IPS-20b (cell line): Measurements from ENCODE around the gene ABI3BP.

Source experiments
- H3K27ac ChIP-seq: one replicate; pipeline ENCODE4 v1.5.1; 2013; ENCODE audit warnings: low read length
- H3K27me3 ChIP-seq: 2 replicates; pipeline ENCODE4 v1.6.1; 2013; ENCODE audit warnings: mild to moderate bottlenecking, low read length, inconsistent platforms; ENCODE audit not compliant: insufficient read depth
- H3K36me3 ChIP-seq: 2 replicates; pipeline ENCODE4 v1.6.1; 2013; ENCODE audit warnings: low read depth, mild to moderate bottlenecking, inconsistent platforms, low read length, moderate library complexity; ENCODE audit not compliant: insufficient read depth
- H3K4me1 ChIP-seq: 2 replicates; pipeline ENCODE4 v1.6.1; 2013; ENCODE audit warnings: mild to moderate bottlenecking, control low read depth, inconsistent platforms, low read length, moderate library complexity; ENCODE audit not compliant: insufficient read depth
- H3K4me3 ChIP-seq: 2 replicates; pipeline ENCODE4 v1.5.1; 2013; ENCODE audit warnings: mild to moderate bottlenecking, low read length, inconsistent platforms
- H3K9ac ChIP-seq: 2 replicates; pipeline ENCODE4 v1.6.1; 2013; ENCODE audit warnings: low read depth, mild to moderate bottlenecking, inconsistent platforms, low read length, moderate library complexity
- H3K9me3 ChIP-seq: 2 replicates; pipeline ENCODE4 v1.6.1; 2013; ENCODE audit warnings: mild to moderate bottlenecking, low read depth, low read length, inconsistent platforms; ENCODE audit not compliant: insufficient read depth

ABI3BP gene

DNA sequence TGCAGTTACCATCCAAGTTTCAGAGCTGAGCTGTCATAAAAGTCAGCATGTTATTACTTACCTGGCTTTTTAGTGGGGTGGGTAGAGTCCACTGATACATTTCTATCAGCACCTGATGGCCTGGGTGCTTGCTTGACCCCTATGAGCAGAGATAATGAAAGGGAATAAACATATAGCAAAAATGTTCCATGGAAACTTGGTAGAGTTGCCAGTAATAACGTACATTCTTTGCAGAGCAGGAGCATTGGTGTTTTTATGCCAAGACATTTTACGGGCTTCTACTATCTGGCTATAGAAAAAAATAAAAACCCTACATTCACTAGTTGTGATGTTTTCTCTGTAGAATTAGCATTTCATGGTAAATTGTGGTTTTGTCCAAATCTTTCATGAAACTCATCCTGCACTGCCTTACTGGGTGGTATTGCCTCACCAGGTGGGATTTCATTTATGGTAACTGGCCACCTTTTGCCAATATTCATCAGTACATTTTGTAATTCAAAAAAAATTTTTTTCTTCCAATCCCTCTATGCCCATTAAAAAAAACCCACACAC lies 213.1 kb downstream of the ABI3BP start:
- Histone ChIP-seq H3K27me3 (no peaks in the 10 kb centered on the region), H3K4me3 (no peak overlapping the region), H3K36me3 (no peaks in the 10 kb centered on the region), H3K9me3 (no peaks in the 10 kb centered on the region), H3K27ac (no peak overlapping the region), H3K4me1 (no peaks in the 10 kb centered on the region), H3K9ac (no peak overlapping the region)

DNA sequence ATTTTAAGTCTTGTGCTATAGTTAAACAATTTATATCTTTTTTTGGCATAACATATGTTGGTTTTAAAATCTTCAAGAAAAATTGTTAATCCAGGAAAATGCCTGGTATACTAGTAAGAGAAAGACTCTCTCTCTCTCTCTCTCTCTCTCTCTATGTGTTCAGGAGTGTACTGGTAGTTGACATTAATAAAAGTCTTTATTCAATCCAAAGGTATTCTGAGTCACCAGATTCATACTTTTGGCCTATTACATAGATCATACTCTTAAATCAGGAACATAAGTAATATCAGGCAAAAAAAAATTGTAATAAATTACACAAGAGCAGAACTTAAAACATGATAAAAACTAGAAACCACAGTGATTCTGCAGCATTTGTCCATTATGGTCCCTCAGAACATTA lies 213.7 kb downstream of the ABI3BP start:
- H3K27me3 ChIP-seq, result no peaks in the 10 kb centered on the region
- no peaks in the 10 kb centered on the region for H3K36me3 ChIP-seq
- H3K4me1 ChIP-seq, result no peaks in the 10 kb centered on the region
- H3K27ac ChIP-seq, result no peak overlapping the region
- H3K4me3 ChIP-seq, result no peak overlapping the region
- no peaks in the 10 kb centered on the region for H3K9me3 ChIP-seq
- no peak overlapping the region for H3K9ac ChIP-seq

DNA sequence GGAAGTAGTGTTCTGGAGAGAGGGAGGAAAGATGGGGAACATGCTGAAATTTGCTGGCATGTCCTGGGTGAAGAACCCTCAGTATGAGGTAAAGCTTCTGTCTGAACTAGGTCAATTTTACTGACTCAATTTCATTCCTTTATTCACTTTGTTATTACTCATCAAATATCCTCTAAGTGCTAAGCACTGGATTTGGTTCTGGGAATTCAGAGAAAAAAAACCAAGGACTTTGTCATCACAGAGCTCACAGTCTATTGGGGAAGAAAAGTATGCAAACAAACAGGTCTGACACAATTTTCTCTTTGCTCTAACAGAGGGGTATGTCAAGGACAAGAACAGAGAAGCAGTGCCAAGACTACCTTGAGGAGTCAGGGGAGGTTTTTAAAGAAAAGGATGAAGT lies 215.9 kb downstream of the ABI3BP start:
- Histone ChIP-seq H3K27me3 (no peaks in the 10 kb centered on the region), H3K4me3 (no peak overlapping the region), H3K36me3 (no peaks in the 10 kb centered on the region), H3K9me3 (no peaks in the 10 kb centered on the region), H3K9ac (no peak overlapping the region), H3K27ac (no peak overlapping the region), H3K4me1 (no peaks in the 10 kb centered on the region)

DNA sequence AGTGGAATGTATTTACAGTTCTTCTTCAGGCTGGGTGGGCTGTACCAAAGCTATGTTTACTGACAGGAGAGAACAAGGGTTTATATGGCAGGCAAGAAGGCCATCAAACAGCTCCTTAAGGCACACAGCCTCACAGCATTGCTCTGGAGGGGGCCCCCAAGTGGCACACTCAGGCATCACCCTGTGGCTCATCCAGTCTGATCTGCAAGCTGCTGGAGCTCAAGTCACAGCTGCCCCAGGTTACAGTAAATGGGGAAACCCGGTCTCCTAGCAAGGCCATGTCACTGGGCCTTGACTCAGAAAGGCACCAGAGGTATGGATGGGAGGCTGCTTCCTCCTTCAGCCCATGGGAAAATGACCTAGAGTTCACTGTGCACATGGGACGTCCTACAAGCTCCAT lies 216.5 kb downstream of the ABI3BP start:
- Histone ChIP-seq H3K36me3 (no peaks in the 10 kb centered on the region), H3K4me3 (no peak overlapping the region), H3K27ac (no peak overlapping the region), H3K9ac (no peak overlapping the region), H3K4me1 (no peaks in the 10 kb centered on the region), H3K27me3 (no peaks in the 10 kb centered on the region), H3K9me3 (no peaks in the 10 kb centered on the region)

DNA sequence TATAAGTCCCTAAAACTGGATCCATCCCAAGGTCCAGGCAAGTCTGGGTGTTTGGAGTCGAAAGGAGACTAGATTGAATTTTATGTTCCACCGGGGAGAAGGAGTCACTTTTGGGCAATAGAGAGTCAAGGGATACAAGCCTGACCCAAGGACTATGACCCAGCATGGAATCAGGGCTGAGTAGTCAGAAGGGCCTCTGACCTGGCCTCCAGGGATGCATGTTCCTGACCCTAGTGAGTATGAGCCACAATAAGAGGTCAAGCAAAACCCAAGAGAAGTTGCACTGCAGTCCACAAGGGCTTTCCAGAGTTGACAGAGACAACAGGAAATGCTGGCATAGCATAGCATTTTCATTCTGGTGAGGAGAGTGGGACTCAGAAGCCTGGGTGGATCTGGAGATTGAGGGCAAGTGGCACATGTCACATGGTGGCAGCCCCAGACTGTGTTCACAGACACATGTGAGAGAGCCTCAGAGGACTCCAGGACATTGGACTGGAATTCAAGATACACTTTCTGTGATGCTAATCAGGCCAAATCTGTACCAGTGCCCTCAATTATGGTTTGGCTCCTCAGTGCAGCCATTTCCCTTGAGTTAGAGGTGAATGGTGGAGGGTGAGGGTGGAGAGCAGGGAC lies 217.0 kb downstream of the ABI3BP start:
- H3K27me3 ChIP-seq, result no peaks in the 10 kb centered on the region
- no peaks in the 10 kb centered on the region for H3K4me1 ChIP-seq
- no peak overlapping the region for H3K27ac ChIP-seq
- no peaks in the 10 kb centered on the region for H3K9me3 ChIP-seq
- H3K9ac ChIP-seq, result no peak overlapping the region
- no peak overlapping the region for H3K4me3 ChIP-seq
- no peaks in the 10 kb centered on the region for H3K36me3 ChIP-seq

DNA sequence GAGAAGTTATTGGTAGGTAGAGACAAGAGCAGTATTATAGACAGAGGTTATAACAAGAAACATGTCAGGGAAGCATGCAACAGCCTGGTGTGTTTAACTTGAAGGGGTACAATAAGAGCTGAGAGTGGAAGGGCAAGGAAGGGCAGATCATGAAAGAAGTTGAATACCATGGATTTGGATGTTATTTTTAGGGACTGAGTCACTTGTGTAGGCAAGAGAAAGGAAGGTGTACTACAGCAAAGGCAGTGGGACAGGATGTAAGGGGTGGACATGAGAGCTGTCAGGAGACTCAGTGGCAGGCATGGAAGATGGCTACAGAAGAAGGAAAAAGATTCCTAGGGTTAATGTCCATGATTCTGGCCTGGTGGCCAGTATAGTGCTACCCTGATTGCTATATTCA lies 217.6 kb downstream of the ABI3BP start:
- no peaks in the 10 kb centered on the region for H3K4me1 ChIP-seq
- no peak overlapping the region for H3K4me3 ChIP-seq
- H3K27me3 ChIP-seq, result no peaks in the 10 kb centered on the region
- H3K27ac ChIP-seq, result no peak overlapping the region
- no peaks in the 10 kb centered on the region for H3K36me3 ChIP-seq
- H3K9me3 ChIP-seq, result no peaks in the 10 kb centered on the region
- H3K9ac ChIP-seq, result no peak overlapping the region

DNA sequence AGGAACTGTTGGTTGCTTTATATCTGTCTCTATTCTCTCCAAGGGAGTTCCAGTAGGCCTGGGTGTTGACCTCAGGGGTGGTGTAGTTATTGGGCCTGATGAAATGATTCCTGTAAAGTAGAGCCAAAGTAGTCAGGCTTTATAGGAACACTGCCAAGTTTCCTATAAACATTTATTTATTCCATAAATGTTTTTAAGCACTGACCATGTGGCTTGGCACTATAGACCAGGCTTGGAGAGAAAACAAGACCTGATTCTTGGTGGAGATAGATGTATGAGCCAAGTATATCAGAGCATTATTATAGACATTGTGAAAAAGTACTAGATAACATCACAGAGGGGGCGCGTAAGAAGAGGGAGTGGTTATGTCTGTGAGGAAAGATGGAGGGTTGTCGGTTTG lies 218.0 kb downstream of the ABI3BP start:
- H3K9me3 ChIP-seq, result no peaks in the 10 kb centered on the region
- H3K27ac ChIP-seq, result no peak overlapping the region
- H3K4me3 ChIP-seq, result no peak overlapping the region
- no peak overlapping the region for H3K9ac ChIP-seq
- no peaks in the 10 kb centered on the region for H3K36me3 ChIP-seq
- H3K4me1 ChIP-seq, result no peaks in the 10 kb centered on the region; the same call in 1 of the 2 replicates
- H3K27me3 ChIP-seq, result no peaks in the 10 kb centered on the region

DNA sequence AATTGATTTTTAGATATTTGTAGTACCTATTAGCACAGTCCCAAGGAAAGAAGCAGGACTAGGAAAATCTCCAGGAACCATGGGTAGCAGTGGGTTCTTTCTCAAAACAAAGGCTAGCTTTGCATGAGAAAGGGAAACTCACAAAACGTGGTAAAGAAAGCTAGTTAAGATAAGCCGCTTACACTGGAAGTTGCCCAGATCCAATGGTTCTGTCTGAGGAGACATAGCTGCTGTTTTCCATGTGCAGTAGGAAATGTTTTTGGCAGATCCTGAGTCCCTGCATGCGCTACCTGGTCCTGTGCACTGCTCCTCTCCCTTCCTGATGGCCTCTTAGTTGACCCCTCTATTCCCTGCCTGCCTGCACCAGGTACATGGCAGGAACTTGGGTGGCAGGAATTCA lies 223.5 kb downstream of the ABI3BP start:
- Histone ChIP-seq H3K27ac (no peak overlapping the region), H3K4me1 (no peaks in the 10 kb centered on the region; the same call in 1 of the 2 replicates), H3K9me3 (no peaks in the 10 kb centered on the region), H3K27me3 (no peaks in the 10 kb centered on the region), H3K9ac (no peak overlapping the region), H3K36me3 (no peaks in the 10 kb centered on the region), H3K4me3 (no peak overlapping the region; the same call in 1 of the 2 replicates)

DNA sequence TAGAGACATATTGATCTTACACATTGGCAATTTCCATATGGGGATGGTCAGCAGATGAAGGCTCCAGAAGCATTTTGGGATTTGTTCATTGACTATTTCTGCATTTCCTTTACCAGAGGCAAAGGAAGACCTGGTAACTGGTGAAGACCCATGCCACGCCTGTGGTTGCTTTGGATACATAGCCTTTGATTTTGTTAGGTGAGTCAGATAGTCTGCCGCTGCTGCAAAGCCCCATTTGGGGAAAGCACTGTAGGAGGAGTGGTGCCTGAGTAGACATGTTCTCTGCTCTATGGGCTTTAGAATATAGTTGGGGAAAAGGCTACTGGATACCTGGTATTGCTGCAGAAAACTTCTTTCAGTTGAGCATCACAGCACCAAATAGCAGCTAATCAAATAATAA lies 227.2 kb downstream of the ABI3BP start:
- Histone ChIP-seq H3K9me3 (no peaks in the 10 kb centered on the region), H3K36me3 (no peaks in the 10 kb centered on the region), H3K4me1 (peaks cover 2% of the 10 kb centered on the region; the same call in 1 of the 2 replicates), H3K9ac (no peak overlapping the region), H3K4me3 (no peak overlapping the region), H3K27ac (no peak overlapping the region), H3K27me3 (no peaks in the 10 kb centered on the region)

DNA sequence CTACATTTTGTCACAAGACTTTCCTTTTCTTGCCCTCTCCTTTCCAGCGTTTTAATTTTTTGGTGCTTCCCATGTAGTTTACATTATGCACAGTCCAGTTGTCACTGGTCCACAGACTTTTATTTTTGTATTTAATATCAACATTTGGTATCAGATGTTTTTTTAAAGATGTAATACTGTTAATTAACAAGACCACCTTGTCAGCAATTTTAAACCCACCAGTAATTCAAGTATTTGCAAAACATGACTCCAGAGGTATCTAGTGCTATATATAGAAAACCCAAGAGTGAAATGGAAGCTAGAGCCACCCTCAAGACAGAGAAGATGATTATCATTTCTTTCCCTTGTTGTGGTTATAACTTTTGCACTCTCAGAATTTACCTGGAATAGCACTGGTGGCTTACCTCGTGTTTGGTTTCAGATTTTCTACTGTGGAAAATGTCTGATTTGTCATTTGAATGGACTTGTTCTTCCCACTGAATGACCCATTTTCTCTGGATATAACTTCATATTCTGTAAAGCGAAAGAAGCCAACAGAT lies 227.7 kb downstream of the ABI3BP start:
- H3K4me1 ChIP-seq, result peaks cover 2% of the 10 kb centered on the region; the same call in 1 of the 2 replicates
- no peak overlapping the region for H3K4me3 ChIP-seq
- no peaks in the 10 kb centered on the region for H3K36me3 ChIP-seq
- no peak overlapping the region for H3K27ac ChIP-seq
- H3K9me3 ChIP-seq, result no peaks in the 10 kb centered on the region
- no peaks in the 10 kb centered on the region for H3K27me3 ChIP-seq
- no peak overlapping the region for H3K9ac ChIP-seq

DNA sequence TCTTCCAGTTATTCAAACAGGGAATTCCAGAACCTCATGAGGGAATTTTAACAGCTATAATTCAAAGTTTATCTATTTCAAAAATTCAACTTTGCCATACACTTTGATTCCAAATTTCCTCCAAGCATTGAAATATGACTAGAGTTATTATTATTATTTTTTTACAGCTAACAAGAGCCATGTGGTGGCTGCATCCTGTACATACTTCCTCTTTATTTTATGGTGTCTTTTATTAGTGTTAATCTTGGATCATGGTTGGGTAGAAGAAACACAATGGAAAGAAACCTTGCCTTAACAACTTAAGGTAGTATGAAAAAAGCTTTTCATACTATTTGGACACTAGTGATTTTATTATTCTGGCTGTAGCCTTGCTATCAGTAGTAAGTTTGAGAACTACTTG lies 231.3 kb downstream of the ABI3BP start:
- Histone ChIP-seq H3K4me3 (no peak overlapping the region), H3K27ac (no peak overlapping the region), H3K36me3 (no peaks in the 10 kb centered on the region), H3K9ac (no peak overlapping the region), H3K9me3 (no peaks in the 10 kb centered on the region), H3K27me3 (no peaks in the 10 kb centered on the region), H3K4me1 (peaks cover 13% of the 10 kb centered on the region; the same call in 1 of the 2 replicates)

DNA sequence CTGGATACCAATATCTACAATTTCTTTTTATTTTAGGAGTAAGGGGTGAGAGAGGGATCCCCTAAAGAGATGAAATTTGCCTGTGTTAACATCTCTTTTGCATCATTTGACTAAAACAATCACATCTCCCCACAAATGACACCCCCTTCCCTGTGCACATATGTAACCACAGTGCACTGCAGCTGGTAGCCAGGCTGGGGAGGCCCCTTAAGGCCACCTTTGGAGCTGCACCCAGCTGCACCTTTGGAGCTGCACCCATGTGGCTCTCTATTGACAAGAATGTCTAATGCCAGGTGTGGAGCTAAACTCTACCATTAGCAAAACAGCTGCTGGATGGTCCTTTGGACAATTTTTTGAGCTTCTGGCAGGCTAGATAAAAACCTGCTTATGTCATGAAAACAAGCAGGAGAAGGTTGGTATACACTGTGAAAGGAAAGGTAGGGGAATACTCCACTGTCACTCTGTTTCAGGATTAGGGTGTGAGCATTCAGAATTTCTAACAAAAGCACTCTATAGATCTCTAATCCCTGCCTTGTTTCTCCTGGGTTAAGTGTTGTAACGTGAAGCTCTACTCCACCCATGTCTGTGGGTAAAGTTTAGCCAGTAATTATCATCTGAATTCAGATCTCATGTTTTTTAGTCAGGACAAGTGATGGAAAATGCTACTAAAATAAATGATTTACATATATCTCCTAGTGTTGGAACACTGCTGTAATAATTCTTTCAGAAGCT lies 231.8 kb downstream of the ABI3BP start:
- H3K27me3 ChIP-seq, result no peaks in the 10 kb centered on the region
- no peak overlapping the region for H3K4me3 ChIP-seq
- peaks cover 13% of the 10 kb centered on the region; the same call in 1 of the 2 replicates for H3K4me1 ChIP-seq
- no peaks in the 10 kb centered on the region for H3K9me3 ChIP-seq
- no peaks in the 10 kb centered on the region for H3K36me3 ChIP-seq
- no peak overlapping the region for H3K27ac ChIP-seq
- no peak overlapping the region for H3K9ac ChIP-seq
